IPS-18c (cell line): ENCODE measurements around the gene EFR3B.

Source experiments
- H3K4me3 ChIP-seq: 2 replicates; pipeline ENCODE4 v1.7.0; 2013; ENCODE audit warnings: low read depth, mild to moderate bottlenecking, low read length, moderate library complexity; ENCODE audit not compliant: insufficient read depth
- H3K9me3 ChIP-seq: one replicate; pipeline ENCODE4 v1.6.1; 2013; ENCODE audit warnings: mild to moderate bottlenecking, low read length, moderate library complexity; ENCODE audit not compliant: control insufficient read depth, insufficient read depth

The EFR3B gene

DNA sequence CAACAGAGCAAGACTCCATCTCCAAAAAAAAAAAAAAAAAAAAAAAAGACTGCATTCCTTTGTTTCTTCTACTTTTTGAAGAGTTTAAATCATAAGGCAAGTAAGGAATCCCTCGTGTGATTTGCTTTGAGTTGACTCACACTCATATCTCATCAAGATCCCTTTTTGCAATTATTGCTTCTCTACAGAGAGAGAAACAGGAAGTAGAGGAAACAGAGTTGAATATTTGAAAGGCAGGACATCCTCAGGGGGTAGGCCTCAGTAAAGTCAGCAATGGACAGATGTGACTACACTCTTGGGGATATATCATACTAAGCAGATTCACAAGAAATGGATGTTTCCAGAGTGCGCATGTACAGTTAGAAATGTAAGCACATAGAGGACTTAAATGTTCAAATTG is 11.2 kb upstream of the EFR3B start:
- Histone ChIP-seq H3K9me3 (peaks cover 3% of the 10 kb centered on the region), H3K4me3 (no peak overlapping the region)

DNA sequence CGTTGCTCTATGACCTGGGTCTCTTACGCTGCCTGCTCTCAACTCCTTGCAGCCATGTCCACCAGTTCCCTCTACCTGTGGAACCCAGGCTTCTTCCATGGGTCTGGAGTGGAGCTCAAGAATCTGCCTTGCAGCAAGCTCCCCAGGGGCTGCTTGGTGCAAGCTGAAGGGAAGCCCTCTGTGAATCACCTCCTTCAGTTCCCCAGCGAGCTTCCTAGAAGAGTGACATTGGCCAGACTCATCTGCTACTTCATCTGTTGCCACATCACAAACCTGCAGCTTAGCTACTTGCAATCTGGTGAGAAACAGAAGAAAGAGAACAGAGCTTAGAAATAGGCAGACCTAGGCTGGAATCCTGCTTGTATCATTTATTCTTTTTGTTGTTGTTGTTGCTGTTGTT is 9.8 kb upstream of the EFR3B start:
- H3K4me3 ChIP-seq: no peak overlapping the region
- H3K9me3 ChIP-seq: peaks cover 4% of the 10 kb centered on the region

GRCh38 chr2:25032901-25033300 is 9.0 kb upstream of the EFR3B start:
- Histone ChIP-seq H3K9me3 (peaks cover 4% of the 10 kb centered on the region), H3K4me3 (no peak overlapping the region)

DNA sequence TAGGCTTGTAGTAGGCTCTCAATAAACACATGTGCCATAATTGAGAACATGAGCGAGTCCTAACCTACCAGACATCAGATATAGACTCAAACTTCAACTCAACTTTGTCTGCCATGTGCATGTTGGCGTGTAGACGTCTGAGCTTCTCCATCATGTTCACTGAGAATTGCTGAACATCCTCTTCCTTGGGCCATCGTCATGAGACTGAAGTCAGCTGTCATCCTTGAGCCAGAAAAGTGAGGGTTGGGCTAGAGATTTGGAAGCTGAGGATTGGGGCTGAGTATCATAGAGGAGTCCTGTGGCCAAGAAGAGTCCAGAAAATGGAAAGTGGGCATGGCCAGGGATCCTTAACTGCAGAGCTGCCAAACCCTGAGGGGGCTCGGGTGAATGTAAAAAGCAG is 7.8 kb upstream of the EFR3B start:
- Histone ChIP-seq H3K9me3 (peaks cover 4% of the 10 kb centered on the region), H3K4me3 (no peak overlapping the region)

DNA sequence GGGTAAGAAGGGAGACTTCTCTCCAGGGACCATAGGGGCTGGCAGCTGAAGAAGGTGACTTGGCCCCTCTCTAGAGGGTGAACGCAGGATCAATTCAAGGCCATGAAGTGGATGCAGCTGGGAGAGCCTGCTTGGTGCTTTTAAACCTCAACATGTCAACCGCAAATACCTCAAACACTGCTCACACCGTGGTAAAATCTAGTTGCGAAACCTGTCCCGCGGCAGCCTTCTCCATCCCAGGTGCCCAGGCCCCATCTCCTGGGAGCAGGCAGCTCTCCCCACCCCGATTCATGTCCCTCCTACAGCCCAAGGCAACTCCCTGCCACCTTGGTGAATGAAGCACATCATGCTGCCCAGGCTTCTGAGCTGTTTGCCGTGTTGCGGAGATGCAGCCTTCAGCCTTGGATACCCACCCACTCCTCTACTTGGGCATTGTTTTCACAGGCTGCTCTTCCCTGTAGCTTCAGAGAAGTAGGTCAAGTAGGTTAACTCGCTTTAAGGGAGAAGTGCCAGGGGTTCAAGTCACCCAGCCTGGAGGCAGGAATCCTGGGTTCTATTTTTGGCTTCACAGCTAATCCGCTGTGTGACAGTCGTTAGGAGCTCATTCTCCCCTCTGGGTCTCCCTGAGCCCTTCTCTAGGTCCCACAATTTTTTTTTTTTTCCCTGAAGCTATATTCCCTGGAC is 6.2 kb upstream of the EFR3B start:
- Histone ChIP-seq H3K4me3 (no peak overlapping the region), H3K9me3 (peaks cover 4% of the 10 kb centered on the region)

- H3K9me3 ChIP-seq: peaks cover 4% of the 10 kb centered on the region
- no peak overlapping the region for H3K4me3 ChIP-seq
Observed at GRCh38 chr2:25036221-25036559, 5.7 kb upstream of the EFR3B start.

DNA sequence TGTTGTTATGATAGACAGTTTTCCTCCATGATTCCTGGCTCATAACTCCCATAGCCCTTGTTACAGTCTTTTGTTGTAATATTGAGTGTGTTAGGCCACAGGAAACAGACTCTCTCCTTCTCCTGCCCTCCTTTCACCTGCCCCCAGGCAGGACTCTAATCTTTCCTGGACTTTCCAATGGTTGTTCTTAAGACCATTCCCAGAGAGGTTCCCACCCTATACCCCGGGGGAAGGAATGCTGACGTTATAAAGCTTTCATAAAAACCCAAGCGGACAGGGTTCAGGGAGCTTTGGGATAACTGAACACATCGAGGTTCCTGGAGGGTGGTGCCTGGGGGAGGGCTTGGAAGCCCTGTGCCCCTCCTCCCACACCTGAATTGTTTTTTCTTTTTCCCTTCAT is 2.8 kb upstream of the EFR3B start:
- H3K9me3 ChIP-seq: peaks cover 4% of the 10 kb centered on the region
- H3K4me3 ChIP-seq: no peak overlapping the region

DNA sequence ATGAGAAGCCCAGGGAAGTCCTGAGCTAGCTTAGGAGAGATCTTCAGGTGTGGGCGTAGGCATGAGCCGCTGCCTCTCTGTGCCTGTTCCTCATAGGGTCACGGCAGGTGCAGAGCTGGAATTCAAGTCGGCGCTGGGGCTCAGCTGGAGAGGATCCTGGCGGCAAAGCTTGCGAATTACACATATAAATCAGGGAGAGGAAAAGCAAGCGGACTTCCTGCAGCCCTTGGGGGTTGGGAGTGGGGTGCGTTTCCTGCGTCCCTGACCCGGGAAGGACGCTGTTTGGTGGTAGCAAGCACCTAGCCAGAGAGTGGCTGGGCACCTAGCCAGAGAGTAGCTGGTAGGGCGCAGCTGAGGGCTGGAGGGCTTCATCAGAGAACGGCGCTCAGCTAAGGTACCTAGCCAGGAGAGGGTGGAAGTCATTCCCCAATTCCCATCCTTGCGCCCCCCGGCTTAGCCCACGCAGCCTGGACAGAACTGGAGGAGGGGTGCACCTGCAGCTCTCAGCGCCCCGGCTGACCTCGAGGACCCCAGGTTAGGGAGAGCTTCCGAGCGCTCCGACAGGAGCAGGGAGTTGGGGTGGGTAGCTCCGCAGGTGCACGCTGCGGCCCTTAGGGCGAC is 459 bp upstream of the EFR3B start:
- H3K4me3 ChIP-seq: peak overlapping the region; percentile 68
- H3K9me3 ChIP-seq: no peaks in the 10 kb centered on the region

- no peaks in the 10 kb centered on the region for H3K9me3 ChIP-seq
- H3K4me3 ChIP-seq: peak overlapping the region; percentile 86
Observed at GRCh38 chr2:25042321-25043240, 705 bp downstream of the EFR3B start.

- Histone ChIP-seq H3K9me3 (no peaks in the 10 kb centered on the region), H3K4me3 (peak overlapping the region; percentile 86)
Observed at GRCh38 chr2:25043241-25043867, 1.5 kb downstream of the EFR3B start.

- H3K4me3 ChIP-seq: no peak overlapping the region
Observed at GRCh38 chr2:25044011-25044410, 2.1 kb downstream of the EFR3B start.

DNA sequence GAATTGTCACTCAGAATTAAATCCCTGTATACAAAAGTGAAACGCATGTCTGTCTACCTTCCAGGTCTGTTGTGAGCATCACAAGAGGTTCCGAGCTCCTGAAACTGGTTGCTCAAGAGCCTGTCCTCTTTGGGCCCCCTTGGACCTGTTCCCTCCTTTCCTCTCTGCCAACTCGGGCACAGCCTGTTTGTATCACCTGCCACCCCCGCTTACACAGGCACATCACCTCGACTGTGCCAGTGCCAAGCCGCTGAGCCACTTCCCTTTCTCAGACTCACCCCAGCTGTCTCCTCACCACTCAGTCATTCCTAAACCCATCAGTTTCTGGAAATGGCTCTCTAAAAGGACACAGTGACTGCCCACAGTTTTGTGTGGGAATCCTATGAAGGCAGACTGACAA is 3.1 kb downstream of the EFR3B start:
- Histone ChIP-seq H3K4me3 (no peak overlapping the region), H3K9me3 (no peaks in the 10 kb centered on the region)

More at GRCh38 chr2:25044011-25044410, 2.1 kb downstream of the EFR3B start:
- no peaks in the 10 kb centered on the region for H3K9me3 ChIP-seq

GRCh38 chr2:25049422-25049821 is 7.5 kb downstream of the EFR3B start:
- Histone ChIP-seq H3K9me3 (no peaks in the 10 kb centered on the region), H3K4me3 (no peak overlapping the region)

GRCh38 chr2:25050128-25050527 is 8.3 kb downstream of the EFR3B start:
- H3K4me3 ChIP-seq: no peak overlapping the region
- no peaks in the 10 kb centered on the region for H3K9me3 ChIP-seq

DNA sequence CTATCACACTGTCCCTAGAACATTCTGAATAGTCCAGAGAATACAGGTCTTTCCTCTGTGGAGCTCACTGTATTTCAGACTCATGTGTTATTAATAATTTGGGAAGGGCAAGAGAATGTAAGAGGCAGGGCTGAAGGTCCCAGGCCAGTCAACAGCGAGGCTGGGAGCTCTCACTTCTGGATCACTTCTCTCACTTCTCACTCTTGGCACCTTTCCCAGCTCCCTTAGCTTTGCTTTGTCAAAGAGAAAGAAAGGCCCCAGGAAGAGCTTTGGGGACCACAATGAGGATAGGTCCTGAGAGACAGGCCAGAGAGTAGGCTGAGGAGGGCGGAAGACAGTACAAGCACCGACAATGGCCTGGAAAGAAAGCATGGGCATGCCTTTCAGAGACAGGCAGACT is 11.2 kb downstream of the EFR3B start:
- H3K9me3 ChIP-seq: no peaks in the 10 kb centered on the region
- H3K4me3 ChIP-seq: no peak overlapping the region

DNA sequence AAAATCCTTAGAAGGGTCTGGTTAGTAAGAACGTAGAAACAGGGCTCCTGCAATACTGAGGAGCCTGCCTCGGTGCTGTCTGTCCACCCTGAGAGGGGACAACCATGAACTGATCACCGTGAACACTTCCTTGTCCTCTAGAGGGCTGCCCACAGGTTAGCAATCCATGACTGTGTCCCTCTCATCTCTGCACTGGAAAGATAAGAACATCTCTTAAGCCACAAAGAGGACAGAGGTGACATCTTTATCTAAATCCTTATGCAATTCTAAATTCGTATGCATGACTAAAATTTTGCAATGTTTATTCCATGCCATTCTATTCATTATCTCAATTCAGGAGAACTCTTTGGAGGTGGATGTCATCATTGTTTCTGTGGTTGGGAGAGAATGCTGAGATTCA is 12.8 kb downstream of the EFR3B start:
- no peaks in the 10 kb centered on the region for H3K9me3 ChIP-seq
- no peak overlapping the region for H3K4me3 ChIP-seq

- no peaks in the 10 kb centered on the region for H3K9me3 ChIP-seq
- no peak overlapping the region for H3K4me3 ChIP-seq
Observed at GRCh38 chr2:25055376-25055920, 13.6 kb downstream of the EFR3B start.
